HG02870 (cell line): ENCODE measurements around the gene DEFB132.
"Not testable (repeated sequence)": the region's sequence is repeated elsewhere in the genome, so short reads cannot be mapped to it uniquely, and the experiment has no call there.

Source experiments
- ATAC-seq: cut with Tn5 transposase; IDR thresholded peaks from one replicate; pipeline ENCODE4 v1.9.1; 2021; ENCODE audit warnings: mild to moderate bottlenecking, moderate library complexity; ENCODE audit not compliant: unreplicated experiment

DEFB132 gene

GRCh38 chr20:257419-257818 lies at the start of gene DEFB132:
Gene DEFB132 (plus strand): TSS chr20:257724. CDS start chr20:257779, 55 bp downstream.
- ATAC-seq = no peak

- no peak for ATAC-seq
Measured at GRCh38 chr20:208942-209566, 48.5 kb upstream of the DEFB132 start.

- no peak for ATAC-seq
Measured at GRCh38 chr20:210809-211502, 46.6 kb upstream of the DEFB132 start.

- ATAC-seq = no peak
Measured at GRCh38 chr20:214383-214782, 43.1 kb upstream of the DEFB132 start.

GRCh38 chr20:215796-216195 lies 41.7 kb upstream of the DEFB132 start:
- ATAC-seq = no peak

GRCh38 chr20:217266-217665 lies 40.3 kb upstream of the DEFB132 start:
- no peak for ATAC-seq

- ATAC-seq = no peak
Measured at GRCh38 chr20:219290-220115, 38.0 kb upstream of the DEFB132 start.

- ATAC-seq = no peak
Measured at GRCh38 chr20:221258-221830, 36.2 kb upstream of the DEFB132 start.

GRCh38 chr20:225879-226278 lies 31.6 kb upstream of the DEFB132 start:
- not testable (repeated sequence) for ATAC-seq

GRCh38 chr20:226958-227357 lies 30.6 kb upstream of the DEFB132 start, which contains the start of gene DEFB129:
Gene DEFB129 (plus strand): TSS chr20:227258. CDS start chr20:227289, 31 bp downstream.
- no peak for ATAC-seq

- no peak for ATAC-seq
Measured at GRCh38 chr20:227439-228105, 30.0 kb upstream of the DEFB132 start.

- ATAC-seq = no peak
Measured at GRCh38 chr20:235891-236290, 21.6 kb upstream of the DEFB132 start.

GRCh38 chr20:237489-237888 lies 20.0 kb upstream of the DEFB132 start:
- ATAC-seq = no peak

GRCh38 chr20:237929-238328 lies 19.6 kb upstream of the DEFB132 start:
- ATAC-seq = peak; percentile 57

GRCh38 chr20:242905-243304 lies 14.6 kb upstream of the DEFB132 start:
- no peak for ATAC-seq

- no peak for ATAC-seq
Measured at GRCh38 chr20:251354-251753, 6.2 kb upstream of the DEFB132 start.

- ATAC-seq = no peak
Measured at GRCh38 chr20:252801-253200, 4.7 kb upstream of the DEFB132 start.

- not testable (repeated sequence) for ATAC-seq
Measured at GRCh38 chr20:253447-253846, 4.1 kb upstream of the DEFB132 start.

- ATAC-seq = no peak
Measured at GRCh38 chr20:258269-258858, 840 bp downstream of the DEFB132 start.

GRCh38 chr20:258963-259362 lies 1.4 kb downstream of the DEFB132 start:
- ATAC-seq = no peak
